WERI-Rb-1 (cell line): ENCODE results near the gene SMYD3.

Experiments
- DNase-seq: peaks from one replicate; pipeline ENCODE4 v3.0.0-alpha.2; 2020
- H3K27ac ChIP-seq: fragments of 250-450 bp; sonication (Bioruptor Pico); 2 replicates; pipeline ENCODE4 v1.5.1; 2020; ENCODE audit warnings: mild to moderate bottlenecking, moderate library complexity
- H3K27me3 ChIP-seq: fragments of 250-450 bp; sonication (Bioruptor Pico); 2 replicates; pipeline ENCODE4 v1.5.1; 2021; ENCODE audit warnings: mild to moderate bottlenecking, low read depth, moderate library complexity; ENCODE audit not compliant: insufficient read depth, severe bottlenecking
- H3K36me3 ChIP-seq: fragments of 250-450 bp; sonication (Bioruptor Pico); 2 replicates; pipeline ENCODE4 v1.5.1; 2020; ENCODE audit warnings: mild to moderate bottlenecking, moderate library complexity
- H3K4me3 ChIP-seq: 2 replicates; pipeline ENCODE4 v1.5.1; 2011; ENCODE audit warnings: low read depth, mild to moderate bottlenecking, control low read depth, low read length
- H3K9me3 ChIP-seq: fragments of 250-450 bp; sonication (Bioruptor Pico); 2 replicates; pipeline ENCODE4 v1.5.1; 2021; ENCODE audit warnings: mild to moderate bottlenecking, moderate library complexity; ENCODE audit not compliant: severe bottlenecking
- TF ChIP-seq, protein P1 (sequence below): IDR thresholded peaks from 2 replicates; pipeline ENCODE4 v1.5.1; 2011; ENCODE audit warnings: low read depth, mild to moderate bottlenecking, control low read depth, inconsistent platforms, low read length

The SMYD3 gene

DNA sequence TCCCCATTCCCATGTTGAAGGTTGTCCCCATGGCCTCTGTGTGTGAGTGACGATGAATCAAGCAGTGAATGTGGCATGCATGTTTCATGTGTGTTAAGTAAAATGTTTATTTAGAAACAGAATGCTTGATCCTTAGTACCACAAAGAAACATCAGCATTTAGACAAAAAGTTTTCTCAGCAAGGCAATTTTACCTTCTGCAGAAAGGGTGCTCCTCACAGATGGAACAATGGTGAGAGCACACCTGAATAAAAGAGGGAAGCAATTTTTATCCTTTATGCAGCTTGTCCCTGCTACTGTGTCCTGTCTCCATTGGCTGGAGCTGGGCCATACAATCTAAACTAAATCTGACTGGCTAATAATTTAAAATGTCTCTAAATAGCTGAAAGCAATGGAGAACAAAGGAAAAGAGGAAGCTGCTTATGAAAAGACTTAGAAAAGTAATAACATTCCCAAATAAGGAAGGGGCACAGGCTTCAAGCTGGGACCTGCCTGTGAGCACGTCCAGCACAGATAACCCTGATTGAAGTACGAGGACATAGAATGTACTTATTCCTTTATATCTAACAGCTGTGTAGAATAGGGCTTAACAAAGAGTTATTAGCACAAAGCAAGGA, 8.4 kb upstream of the SMYD3 start:
- H3K36me3 ChIP-seq, result no peaks in the 10 kb centered on the region
- H3K27me3 ChIP-seq, result no peaks in the 10 kb centered on the region
- no peak for DNase-seq
- H3K4me3 ChIP-seq, result no peak overlapping the region
- TF ChIP-seq, protein P1, sequence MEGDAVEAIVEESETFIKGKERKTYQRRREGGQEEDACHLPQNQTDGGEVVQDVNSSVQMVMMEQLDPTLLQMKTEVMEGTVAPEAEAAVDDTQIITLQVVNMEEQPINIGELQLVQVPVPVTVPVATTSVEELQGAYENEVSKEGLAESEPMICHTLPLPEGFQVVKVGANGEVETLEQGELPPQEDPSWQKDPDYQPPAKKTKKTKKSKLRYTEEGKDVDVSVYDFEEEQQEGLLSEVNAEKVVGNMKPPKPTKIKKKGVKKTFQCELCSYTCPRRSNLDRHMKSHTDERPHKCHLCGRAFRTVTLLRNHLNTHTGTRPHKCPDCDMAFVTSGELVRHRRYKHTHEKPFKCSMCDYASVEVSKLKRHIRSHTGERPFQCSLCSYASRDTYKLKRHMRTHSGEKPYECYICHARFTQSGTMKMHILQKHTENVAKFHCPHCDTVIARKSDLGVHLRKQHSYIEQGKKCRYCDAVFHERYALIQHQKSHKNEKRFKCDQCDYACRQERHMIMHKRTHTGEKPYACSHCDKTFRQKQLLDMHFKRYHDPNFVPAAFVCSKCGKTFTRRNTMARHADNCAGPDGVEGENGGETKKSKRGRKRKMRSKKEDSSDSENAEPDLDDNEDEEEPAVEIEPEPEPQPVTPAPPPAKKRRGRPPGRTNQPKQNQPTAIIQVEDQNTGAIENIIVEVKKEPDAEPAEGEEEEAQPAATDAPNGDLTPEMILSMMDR, result no peak
- H3K27ac ChIP-seq, result no peak overlapping the region
- H3K9me3 ChIP-seq, result peaks cover 42% of the 10 kb centered on the region

DNA sequence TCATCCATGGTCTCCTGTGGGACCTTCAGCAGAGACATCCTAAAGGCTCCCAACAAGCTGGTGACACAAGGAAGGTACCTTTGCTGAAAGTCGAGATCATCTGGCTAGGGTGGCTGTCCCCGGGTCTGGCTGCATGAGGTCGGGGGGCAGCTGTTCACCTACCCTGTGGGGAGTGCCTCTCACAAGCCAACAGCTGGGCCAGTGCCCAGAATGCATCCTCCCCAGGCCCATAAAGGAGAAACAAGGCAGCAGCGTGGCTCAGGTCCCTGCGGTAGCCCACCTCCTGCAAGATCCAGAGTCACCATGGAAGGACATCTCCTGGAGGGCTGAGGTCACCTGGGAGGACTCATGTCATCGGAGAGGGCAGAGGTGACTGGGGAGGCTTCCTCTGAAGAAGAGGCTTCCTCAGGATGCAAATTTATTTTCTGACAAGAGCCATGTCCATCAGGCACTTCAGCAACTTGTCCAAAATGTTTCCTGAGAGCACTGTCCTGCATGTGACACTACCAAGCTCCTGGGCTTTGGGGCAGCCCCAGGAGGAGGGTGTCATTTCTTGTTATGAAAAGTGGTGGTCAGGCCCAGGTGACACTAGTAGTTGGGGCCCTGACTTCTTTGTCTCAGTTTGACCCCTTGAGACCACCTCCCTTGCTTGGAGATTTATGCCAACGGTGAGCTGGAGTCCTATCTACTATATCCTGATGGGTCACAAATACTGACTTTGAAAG, 6.7 kb upstream of the SMYD3 start:
- no peak overlapping the region for H3K4me3 ChIP-seq

DNA sequence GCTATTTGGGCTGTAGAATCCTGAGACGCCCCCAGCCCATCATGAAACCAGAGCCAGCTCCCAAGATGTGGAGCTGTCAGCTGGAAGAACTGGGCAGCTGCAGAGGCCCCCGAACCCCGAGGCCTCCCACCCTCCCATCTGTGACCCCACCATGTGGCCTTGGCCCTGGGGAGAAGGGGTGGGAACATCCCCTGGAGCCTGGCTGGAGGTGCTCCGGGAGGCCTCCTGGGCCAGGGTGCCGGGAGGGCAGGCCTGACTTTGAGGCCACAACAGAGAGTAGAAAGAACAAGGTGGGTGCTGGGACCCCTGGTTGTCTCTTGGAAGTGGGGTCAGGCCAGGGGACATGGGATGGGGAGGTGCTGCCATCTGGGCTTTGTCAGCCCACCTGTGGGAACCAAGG, 6.0 kb upstream of the SMYD3 start:
- Histone ChIP-seq H3K27ac (no peak overlapping the region), H3K36me3 (no peaks in the 10 kb centered on the region), H3K9me3 (peaks cover 42% of the 10 kb centered on the region), H3K4me3 (no peak overlapping the region), H3K27me3 (no peaks in the 10 kb centered on the region)
- DNase-seq, result no peak
- TF ChIP-seq, protein P1, result no peak

More for the DNA sequence above, 6.7 kb upstream of the SMYD3 start:
- no peak for DNase-seq
- Histone ChIP-seq H3K27me3 (no peaks in the 10 kb centered on the region), H3K9me3 (peaks cover 42% of the 10 kb centered on the region), H3K27ac (no peak overlapping the region), H3K36me3 (no peaks in the 10 kb centered on the region)
- TF ChIP-seq, protein P1, result no peak

DNA sequence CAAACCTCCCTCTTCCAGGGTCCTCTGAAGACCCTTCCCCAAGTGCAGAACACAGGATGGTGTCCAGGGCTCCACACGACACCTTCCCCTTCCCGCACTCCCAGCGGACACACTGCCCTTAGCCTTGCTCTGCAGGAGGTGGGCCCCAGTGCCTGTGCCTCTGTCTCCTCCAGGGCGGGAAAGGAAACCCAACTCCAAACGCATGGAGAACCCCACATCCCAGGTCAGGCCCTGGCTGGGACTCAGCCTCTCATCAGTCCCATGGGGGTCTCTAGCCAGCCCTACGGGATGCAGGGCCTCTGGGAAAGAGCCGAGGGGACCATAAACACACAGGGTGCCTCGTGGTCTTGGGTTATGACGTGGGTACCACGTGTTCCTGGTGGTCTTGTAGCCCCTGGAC, 5.6 kb upstream of the SMYD3 start:
- Histone ChIP-seq H3K36me3 (no peaks in the 10 kb centered on the region), H3K27ac (no peak overlapping the region), H3K27me3 (no peaks in the 10 kb centered on the region), H3K4me3 (no peak overlapping the region), H3K9me3 (peaks cover 42% of the 10 kb centered on the region)
- DNase-seq, result no peak
- TF ChIP-seq, protein P1, result no peak

DNA sequence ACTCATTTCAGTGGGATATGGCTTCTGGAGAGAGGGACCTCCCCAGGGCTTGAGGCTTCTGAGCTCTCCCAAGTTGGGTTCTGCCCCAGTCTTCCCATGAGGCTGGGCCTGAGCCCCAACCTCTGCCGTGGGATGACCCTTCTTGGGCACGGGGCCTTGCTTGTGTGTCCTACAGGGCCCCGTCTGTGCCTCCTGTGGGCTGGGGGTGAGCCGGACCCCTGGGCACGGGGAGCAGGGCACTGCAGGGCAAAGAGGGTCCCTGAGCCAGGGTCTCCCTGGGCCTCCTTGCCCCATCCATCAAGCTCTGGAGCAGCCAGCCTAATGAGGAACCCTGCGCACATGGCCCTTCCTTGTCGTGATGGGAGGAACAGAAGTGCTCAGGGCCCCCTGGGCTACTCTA, 5.2 kb upstream of the SMYD3 start:
- Histone ChIP-seq H3K27me3 (no peaks in the 10 kb centered on the region), H3K27ac (no peak overlapping the region), H3K36me3 (no peaks in the 10 kb centered on the region), H3K4me3 (no peak overlapping the region), H3K9me3 (peaks cover 41% of the 10 kb centered on the region)
- no peak for DNase-seq
- TF ChIP-seq, protein P1, result no peak
